HG03025 (cell line): Measurements from ENCODE around the gene C10orf71.

Experiments used
- ATAC-seq: cut with Tn5 transposase; IDR thresholded peaks from one replicate; pipeline ENCODE4 v1.9.1; 2021; ENCODE audit warnings: mild to moderate bottlenecking, moderate library complexity; ENCODE audit not compliant: unreplicated experiment, low FRiP score

The C10orf71 gene

GRCh38 chr10:49356944-49357343 is 58.0 kb downstream of the C10orf71 start:
- ATAC-seq = no peak

GRCh38 chr10:49357910-49358309 is 58.9 kb downstream of the C10orf71 start:
- no peak for ATAC-seq

- no peak for ATAC-seq
These were observed 60.6 kb downstream of the C10orf71 start for GRCh38 chr10:49359349-49360270.

DNA sequence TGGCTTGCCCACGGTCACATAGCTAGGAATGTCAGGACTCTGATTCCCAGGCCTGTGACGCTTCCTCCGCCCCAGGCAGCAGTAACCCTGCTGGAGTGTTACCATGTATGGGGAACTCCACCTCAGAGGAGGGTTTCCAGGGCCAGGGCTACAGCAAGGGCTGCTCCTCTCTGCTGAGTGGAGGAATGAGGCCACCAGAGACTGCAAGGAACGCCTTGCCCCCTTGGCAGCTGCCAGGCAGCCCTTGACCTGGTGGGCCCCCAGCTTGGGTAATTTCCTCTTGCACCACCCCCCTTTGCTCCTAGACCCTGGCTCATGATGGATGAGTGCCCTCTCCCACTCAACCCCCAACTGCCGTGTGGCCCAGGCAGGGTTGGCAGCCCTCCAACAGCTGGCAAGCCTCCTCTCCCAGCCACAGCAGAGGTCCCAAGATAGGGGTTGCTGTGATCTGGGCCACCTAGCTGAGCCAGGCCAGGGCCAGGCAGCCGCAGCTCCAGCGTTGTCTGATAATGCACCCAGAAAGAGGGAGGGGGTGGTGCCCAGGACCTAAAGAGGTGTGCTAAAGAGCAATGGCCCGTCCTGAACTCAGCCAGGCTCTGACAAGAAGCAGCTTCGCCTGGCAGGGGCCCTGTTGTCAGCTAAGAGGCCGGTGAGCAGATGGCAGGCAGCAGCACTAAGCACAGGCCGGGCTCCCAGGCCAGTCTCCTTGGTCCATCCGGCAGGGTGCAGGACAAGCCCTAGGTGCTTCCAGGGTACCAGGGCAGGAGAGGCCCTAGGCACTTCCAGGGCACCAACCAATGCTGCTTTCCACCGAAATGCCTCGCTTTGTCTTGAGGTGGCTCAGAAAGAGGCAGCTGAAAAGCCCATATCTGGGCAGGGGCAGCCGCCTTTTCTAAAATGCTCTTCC is 61.6 kb downstream of the C10orf71 start:
- no peak for ATAC-seq

GRCh38 chr10:49361178-49361554 is 62.2 kb downstream of the C10orf71 start:
- ATAC-seq = no peak

DNA sequence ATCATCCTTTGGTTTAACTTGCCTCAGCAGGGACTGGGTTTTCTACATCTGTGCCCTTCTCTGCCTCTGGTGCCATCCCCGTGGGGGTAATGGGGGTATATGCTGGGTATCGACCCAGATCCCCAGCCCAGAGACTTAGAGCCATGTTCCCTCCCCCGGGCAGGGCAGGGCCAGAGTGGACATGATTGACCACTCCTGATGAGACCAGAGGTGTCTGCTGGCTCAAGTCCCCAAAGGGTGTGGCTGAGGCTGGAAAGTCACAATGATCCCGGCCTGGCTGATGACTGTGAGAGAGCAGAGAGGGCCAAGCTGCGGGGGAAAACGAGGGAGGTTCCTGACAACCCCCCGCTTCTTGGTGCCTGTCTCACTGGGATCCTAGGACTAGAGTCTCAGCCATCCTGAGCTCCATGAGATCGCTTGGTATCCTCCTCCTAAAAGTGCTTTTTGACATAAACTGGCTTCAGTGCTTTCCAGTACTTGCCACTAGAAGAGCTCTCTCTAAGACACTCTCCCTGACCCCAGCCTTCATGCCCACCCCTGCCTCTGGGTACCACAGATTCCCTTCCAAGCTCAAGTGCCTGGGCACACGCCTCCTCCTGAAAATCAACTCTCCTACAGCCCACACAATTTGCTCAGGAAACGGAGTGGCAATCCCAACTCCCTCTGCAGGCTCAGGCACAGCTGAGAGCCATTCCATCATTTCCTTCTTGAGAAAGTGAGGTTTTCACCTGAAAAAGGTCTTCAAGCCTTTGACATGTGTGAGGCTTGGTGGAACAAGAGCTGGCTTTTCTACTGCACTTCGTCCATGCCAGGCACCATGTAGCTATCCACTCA is 63.0 kb downstream of the C10orf71 start:
- no peak for ATAC-seq

DNA sequence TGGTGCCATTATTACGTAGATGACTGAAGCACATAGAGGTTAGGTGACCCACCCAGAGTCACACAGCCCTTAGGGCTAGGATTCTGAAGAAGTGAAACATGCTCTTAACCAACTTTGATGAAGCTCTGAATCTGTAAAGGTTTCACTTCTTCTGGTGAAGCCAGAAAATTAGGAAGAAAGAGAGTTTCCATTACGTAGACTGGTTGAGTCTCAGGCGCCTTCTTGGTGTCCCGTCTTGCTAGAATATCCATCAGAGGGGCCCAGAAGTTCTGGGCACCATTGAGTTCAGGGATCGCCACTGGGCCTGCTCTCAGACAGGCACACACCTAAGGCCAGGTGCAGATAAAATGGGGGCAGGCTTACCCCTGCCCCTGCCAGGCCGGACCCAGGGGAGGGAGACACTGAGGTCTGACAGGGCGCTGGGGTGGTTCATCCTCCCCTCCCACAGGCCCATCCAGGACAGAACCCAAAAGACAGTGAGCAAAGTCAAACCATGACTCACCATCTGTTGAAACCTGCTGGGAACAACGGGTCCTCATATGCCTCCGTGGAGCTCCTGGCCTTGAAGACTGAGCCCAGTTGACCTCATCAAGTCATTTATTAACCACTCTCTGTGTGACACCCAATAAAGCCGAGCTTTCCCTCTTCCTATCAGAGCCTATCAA is 63.8 kb downstream of the C10orf71 start:
- ATAC-seq = peak; percentile 86

DNA sequence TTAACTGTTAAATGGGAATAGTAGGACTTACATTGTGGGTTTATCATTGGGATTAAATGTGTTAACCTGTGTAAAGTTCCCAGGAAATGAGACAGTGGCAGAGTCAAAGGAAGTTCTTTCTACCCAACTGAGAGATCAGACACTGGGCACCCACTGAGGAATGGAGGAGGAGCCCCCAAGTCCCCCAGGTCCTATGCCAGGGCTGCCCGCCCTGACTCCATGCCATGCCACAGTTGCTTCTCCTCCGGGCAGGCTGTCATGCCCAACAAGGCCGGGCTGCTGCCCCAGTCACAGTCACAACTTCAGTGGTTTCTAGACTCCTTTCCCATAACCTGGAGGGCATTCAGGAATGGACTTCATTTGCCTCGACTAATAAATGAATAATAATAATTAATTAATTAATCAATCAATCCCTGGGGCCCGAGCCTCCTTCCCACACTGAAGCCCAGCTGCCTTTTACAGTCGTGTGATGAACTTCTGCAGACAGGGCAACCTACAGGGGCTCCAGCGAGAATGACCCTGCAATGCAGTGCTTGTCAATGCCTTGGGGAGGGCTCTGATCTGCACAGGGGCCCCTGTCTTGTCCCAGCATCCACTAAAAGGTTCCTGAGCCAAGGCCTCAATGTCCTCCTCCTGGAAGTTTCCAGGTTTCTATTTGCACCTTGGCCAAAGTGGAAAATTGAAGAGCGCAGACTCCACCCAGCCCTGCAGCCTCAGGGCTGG is 64.5 kb downstream of the C10orf71 start:
- ATAC-seq = no peak

- ATAC-seq = no peak
These were observed 65.1 kb downstream of the C10orf71 start for GRCh38 chr10:49364051-49364450.

DNA sequence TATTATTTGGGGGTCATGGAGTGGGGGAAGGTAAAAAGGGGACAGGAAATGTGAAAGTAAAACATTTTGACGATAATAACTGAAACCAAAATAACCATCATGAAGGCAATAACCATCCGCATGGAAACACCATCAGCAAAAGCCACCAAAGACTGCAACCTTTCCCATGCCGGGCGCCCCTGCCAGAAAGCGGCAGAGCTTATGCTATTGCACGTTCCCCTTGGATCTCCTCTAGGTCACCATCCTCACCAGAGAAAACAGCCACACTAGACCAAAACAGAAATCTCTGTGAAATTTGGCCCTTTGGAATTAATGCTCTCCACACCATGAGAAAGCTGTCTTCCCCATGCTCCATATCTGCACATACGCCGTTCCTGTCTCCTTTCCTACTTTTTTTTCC is 65.8 kb downstream of the C10orf71 start:
- no peak for ATAC-seq

GRCh38 chr10:49365275-49365674 is 66.3 kb downstream of the C10orf71 start:
- ATAC-seq = no peak

DNA sequence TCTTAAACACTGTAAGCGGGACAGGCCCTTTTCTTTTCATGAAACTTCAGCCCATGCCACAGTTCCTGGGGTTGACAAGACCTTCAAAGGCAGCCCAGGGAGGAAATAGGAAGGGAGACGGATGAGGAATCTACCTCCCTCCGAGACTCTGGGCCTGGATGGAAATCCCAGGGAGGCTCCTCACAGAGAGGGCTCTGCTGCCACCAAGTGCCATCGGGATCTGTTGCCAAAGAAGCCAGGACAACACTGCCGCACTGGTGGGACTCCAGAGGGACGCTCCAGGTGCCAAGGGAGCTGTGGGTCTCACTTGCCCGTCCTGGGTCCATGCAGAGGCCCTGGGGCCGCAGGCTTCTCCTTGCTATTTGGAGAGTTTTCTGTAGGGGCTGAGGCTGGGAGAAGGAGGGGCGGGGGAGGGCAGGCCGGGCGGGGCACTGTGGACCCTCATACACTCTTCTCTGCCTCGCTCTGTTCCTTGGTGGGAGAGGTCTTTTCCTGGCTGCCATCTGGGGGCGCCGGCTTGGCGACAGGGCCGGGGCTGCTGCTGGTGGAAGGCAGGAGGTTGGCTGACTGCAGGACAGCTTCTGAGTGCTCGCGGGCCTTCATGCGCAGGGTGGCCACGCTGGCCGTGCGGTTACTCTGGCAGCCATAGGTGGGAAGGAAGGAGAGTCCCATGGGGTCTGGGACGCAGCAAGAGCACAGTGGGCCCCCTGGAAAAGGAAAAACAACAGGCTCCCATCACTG is 66.9 kb downstream of the C10orf71 start:
- ATAC-seq = no peak

- no peak for ATAC-seq
These were observed 67.5 kb downstream of the C10orf71 start for GRCh38 chr10:49366460-49366859.

GRCh38 chr10:49367600-49367999 is 68.6 kb downstream of the C10orf71 start:
- no peak for ATAC-seq

GRCh38 chr10:49368256-49368655 is 69.3 kb downstream of the C10orf71 start:
- ATAC-seq = no peak

GRCh38 chr10:49369216-49370162 is 70.5 kb downstream of the C10orf71 start:
- ATAC-seq = no peak

DNA sequence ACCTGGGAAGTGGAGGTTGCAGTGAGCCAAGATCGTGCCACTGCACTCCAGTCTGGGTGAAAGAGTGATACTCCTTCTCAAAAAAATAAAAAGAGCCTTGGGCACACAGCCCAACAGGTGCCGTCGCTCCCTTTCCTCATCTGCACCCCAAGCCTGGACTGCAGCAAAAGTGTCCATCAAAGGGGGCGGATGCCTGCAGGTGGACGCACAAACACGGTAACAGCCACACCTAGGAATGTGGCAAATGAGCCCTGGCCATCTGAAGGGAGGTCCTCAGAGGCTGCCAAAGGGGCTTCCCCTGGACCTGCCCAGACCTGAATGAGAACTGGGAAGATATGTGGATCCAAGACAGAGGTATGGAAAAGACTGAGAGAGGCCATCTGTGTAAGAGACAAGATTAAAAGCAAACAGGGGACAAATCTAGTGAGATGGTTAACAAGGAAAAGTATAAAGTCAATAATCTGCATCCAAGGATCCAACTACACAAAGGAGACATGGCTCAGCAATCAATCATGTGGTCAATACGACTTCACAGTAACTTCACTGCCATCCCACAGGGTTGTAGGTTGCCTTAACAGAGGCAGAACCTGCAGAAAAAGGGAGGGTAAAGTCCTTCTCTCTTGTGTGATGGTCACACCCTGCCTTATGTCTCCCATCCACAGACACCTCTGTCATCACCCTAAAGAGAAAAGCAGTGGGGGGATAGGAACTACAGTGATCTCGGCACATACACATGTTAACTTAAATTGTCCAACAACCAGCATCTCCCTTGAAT is 71.5 kb downstream of the C10orf71 start:
- ATAC-seq = no peak
